HCT116 (cell line): ENCODE results near the gene MAT2B.

ENCODE experiments used
- CBX3 ChIP-seq: IDR thresholded peaks from 2 replicates; pipeline ENCODE4 v1.6.1; 2012; ENCODE audit warnings: low read depth
- CEBPB ChIP-seq: IDR thresholded peaks from 2 replicates; pipeline ENCODE4 v1.6.1; 2012; ENCODE audit warnings: low read depth
- POLR2AphosphoS5 ChIP-seq: IDR thresholded peaks from 2 replicates; pipeline ENCODE4 v1.6.1; 2011; ENCODE audit warnings: mild to moderate bottlenecking, low read depth, low read length, moderate library complexity
- RAD21 ChIP-seq: IDR thresholded peaks from 2 replicates; pipeline ENCODE4 v1.6.1; 2012; ENCODE audit warnings: low read depth, mild to moderate bottlenecking
- SRF ChIP-seq: IDR thresholded peaks from 2 replicates; pipeline ENCODE4 v1.6.1; 2012; ENCODE audit warnings: low read depth
- YY1 ChIP-seq: IDR thresholded peaks from 2 replicates; pipeline ENCODE4 v1.6.1; 2011; ENCODE audit warnings: low read length, low read depth, moderate library complexity, mild to moderate bottlenecking; ENCODE audit not compliant: insufficient replicate concordance; ENCODE audit errors: extremely low read depth
- ZFX ChIP-seq: fragments of 450-650 bp; IDR thresholded peaks from 2 replicates; pipeline ENCODE4 v1.6.1; 2017
- ZNF274 ChIP-seq: fragments of 200-500 bp; sonication (Bioruptor generic); IDR thresholded peaks from 2 replicates; pipeline ENCODE4 v1.6.1; 2014; ENCODE audit warnings: mild to moderate bottlenecking, low read depth, low read length, inconsistent platforms
- TF ChIP-seq, protein P1 (sequence below), 3 experiments: fragments of 200-600 bp in 1 of 3; sonication (generic) in 1 of 3; IDR thresholded peaks in 2 of 3; conservative IDR thresholded peaks in 1 of 3; 2 replicates each; pipeline ENCODE4 v1.5.1; 2012 to 2017; ENCODE audit warnings: low read depth in 2 of 3, low read length in 2 of 3, antibody characterized with exemption in 1 of 3, borderline replicate concordance in 1 of 3, control low read depth in 1 of 3, mild to moderate bottlenecking in 1 of 3, mixed read lengths in 1 of 3, mixed run types in 1 of 3, moderate library complexity in 1 of 3; ENCODE audit not compliant: insufficient read depth in 1 of 3
- TF ChIP-seq, protein P2 (sequence below): IDR thresholded peaks from 2 replicates; pipeline ENCODE4 v1.6.1; 2012

DNA sequence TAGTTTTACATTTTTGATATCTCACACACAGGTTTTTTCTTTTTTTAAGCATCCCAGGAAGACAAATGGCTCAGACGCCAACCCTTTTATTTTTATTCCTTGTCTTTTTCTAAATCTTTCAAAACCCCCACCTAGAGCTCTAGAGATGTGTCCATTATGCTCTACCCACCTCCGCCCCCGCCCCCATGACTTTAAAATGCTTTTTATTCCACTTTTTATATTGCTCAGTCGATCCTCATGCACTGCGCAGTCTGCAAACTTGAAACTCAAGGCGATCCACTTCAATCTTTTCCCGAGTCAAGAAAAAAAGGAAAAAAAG lies 411 bp upstream of the MAT2B start:
- TF ChIP-seq, protein P1, sequence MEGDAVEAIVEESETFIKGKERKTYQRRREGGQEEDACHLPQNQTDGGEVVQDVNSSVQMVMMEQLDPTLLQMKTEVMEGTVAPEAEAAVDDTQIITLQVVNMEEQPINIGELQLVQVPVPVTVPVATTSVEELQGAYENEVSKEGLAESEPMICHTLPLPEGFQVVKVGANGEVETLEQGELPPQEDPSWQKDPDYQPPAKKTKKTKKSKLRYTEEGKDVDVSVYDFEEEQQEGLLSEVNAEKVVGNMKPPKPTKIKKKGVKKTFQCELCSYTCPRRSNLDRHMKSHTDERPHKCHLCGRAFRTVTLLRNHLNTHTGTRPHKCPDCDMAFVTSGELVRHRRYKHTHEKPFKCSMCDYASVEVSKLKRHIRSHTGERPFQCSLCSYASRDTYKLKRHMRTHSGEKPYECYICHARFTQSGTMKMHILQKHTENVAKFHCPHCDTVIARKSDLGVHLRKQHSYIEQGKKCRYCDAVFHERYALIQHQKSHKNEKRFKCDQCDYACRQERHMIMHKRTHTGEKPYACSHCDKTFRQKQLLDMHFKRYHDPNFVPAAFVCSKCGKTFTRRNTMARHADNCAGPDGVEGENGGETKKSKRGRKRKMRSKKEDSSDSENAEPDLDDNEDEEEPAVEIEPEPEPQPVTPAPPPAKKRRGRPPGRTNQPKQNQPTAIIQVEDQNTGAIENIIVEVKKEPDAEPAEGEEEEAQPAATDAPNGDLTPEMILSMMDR (IDR thresholded peaks at IDR 0.05 in 2 of 3, conservative IDR thresholded peaks at IDR 0.05 in 1 of 3; ENCODE audit: borderline replicate concordance in 1 of 3, insufficient read depth in 1 of 3, low read depth in 2 of 3, low read length in 2 of 3), result no peak
- no peak for TF ChIP-seq ZNF274
- TF ChIP-seq ZFX, result no peak
- no peak for TF ChIP-seq YY1
- TF ChIP-seq SRF, result 0 out of 2 replicates have a peak, but pooled peaks have one; percentile 17
- TF ChIP-seq CEBPB, result no peak
- no peak for TF ChIP-seq CBX3
- no peak for TF ChIP-seq RAD21
- TF ChIP-seq, protein P2, sequence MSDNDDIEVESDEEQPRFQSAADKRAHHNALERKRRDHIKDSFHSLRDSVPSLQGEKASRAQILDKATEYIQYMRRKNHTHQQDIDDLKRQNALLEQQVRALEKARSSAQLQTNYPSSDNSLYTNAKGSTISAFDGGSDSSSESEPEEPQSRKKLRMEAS, result no peak
- TF ChIP-seq POLR2AphosphoS5, result no peak
